HG03565 (cell line): ENCODE results near the gene CCDC124.
"Not testable (repeated sequence)": the region's sequence is repeated elsewhere in the genome, so short reads cannot be mapped to it uniquely, and the experiment has no call there.

Source experiments
- ATAC-seq: cut with Tn5 transposase; IDR thresholded peaks from one replicate; pipeline ENCODE4 v1.9.1; 2021; ENCODE audit warnings: mild to moderate bottlenecking, moderate library complexity; ENCODE audit not compliant: unreplicated experiment

The CCDC124 gene

GRCh38 chr19:17977488-17977887 is 44.7 kb downstream of the CCDC124 start:
- no peak for ATAC-seq

- ATAC-seq, result no peak
These were observed 48.8 kb downstream of the CCDC124 start for GRCh38 chr19:17981611-17982010.

GRCh38 chr19:17982430-17982829 is 49.6 kb downstream of the CCDC124 start:
- no peak for ATAC-seq

- no peak for ATAC-seq
These were observed 52.4 kb downstream of the CCDC124 start for GRCh38 chr19:17985037-17985818.

- not testable (repeated sequence) for ATAC-seq
These were observed 53.8 kb downstream of the CCDC124 start for GRCh38 chr19:17986569-17986968.

GRCh38 chr19:17988161-17988560 is 55.3 kb downstream of the CCDC124 start:
- no peak for ATAC-seq

- ATAC-seq, result no peak
These were observed 56.7 kb downstream of the CCDC124 start for GRCh38 chr19:17989425-17990094.

- no peak for ATAC-seq
These were observed 60.4 kb downstream of the CCDC124 start for GRCh38 chr19:17993076-17993813.
